ENCODE results near the gene GHSR.

Gene GHSR

GRCh38 chr3:172438186-172438585, 10.1 kb downstream of the GHSR start:
- no peak for DNase-seq (ENCODE audit: low read depth)

GRCh38 chr3:172437713-172438112, 10.5 kb downstream of the GHSR start:
- DNase-seq (ENCODE audit: low read depth) = no peak

- DNase-seq (ENCODE audit: low read depth) = no peak
Measured at GRCh38 chr3:172415323-172415722, 32.9 kb downstream of the GHSR start.

DNA sequence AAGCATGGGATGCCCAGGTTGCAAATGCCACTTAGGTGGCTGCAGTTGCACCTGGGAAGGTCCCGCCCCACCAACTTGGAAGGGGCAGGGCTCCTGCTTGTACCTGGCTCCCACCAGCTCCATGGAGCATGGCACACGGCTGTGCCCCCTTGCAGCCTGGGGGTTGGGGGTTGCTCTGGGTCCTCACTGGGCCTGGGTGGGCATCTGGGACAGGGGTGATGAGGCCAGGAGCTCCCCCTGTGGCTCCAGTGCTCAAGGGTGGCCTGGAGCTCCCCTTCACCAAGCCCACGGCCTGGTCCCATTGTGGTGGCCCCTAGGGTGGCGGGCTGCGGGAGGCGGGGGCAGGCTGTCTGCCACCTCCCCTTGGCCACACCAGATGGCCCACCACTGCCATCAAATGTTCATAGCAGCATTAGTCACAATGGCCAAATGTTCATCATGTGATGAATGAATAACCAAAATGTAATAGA, 36.7 kb downstream of the GHSR start:
- DNase-seq (ENCODE audit: low read depth) = no peak

DNA sequence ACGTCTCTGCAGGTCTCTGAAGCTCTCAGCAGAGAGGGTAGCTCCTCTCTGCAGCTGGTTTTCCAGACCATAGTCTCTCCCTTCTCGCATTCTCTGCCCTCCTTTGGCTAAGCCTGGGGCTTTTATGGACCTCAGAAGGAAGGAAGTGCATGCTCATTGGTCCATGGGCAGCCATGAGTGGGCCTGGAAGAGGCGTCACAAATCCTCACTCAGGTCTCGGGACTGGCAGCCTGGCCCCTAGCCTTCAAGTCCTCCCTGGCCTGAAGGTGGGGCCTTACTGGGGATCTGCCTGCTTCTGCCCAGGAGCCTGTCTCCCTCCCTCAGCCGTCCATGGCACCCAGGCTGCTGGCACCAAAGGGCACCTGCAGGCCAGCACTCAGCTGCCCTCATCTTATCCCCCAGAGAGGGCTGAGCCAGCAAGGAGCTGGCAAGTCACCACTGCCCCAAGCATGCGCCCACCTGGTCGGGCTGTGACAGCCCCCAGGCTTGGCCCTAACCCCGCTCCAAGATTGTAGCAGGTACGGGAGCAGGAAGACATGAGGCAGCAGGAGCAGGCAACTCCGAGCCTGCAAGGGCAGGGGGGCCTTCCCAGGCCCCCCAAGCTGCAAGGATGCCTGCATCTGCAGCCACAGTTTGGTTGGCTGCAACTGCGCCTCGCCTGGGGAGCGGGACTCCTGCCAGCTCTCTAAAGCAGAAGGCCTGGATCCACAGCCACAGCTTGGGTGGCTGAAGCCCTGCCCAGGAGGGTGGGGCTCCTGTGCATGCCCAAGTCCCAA, 37.4 kb downstream of the GHSR start:
- DNase-seq (ENCODE audit: low read depth) = no peak

DNA sequence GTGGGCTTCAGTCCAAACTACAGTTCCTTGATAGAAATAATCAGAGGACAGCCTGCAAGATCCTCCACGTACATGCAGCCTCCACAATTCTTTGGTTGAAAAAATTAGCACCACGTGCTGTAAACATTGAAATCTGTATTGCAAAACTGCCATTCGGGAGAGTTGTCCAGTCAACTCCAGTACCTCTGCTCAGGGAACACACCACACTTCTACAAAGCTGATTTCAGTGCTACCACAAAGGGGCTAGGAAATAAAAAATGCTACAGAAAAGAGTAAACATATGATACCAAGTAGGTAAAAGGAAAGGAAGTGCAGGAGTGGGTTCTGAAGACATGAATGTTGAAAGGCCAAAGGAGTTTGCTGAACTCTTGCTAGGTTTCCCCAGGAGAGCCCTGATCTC, 40.4 kb downstream of the GHSR start:
- no peak for DNase-seq (ENCODE audit: low read depth)

GRCh38 chr3:172405914-172406313, 42.3 kb downstream of the GHSR start:
- DNase-seq (ENCODE audit: low read depth) = no peak

DNA sequence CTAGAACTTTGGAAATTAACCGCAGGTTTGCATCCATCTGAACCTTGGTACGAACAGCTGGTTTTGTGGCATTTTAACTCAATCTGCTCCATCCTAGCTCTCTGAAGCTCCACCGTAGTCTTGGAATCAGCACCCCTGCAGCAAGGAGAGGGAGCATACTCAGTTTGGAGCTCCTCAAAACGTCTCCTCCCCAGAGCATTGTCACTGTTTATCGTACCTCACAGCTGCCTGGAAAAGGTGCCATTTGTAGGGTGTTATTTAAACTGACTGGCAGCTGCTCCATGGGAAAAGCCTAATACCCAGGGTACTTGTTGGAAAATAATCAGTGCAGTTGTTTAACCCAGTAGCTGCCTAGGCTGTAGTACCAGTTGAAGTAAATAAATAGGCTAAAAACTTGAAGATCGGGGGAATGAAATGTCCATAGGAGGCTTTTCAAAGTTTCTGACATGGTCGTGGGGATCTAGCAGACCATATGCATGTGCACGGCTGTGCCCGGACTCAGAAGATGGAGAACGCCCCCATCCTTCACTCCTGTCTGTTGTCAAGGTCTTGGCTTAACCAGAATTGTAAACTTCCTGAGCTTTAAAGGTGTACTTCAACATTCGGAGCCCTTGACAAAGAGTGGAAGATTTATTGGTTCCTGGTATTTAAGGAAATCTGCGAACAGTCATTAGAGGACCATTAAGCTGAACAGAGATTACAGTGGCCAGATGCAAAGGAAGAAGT, 43.9 kb downstream of the GHSR start:
- no peak for DNase-seq (ENCODE audit: low read depth)

DNA sequence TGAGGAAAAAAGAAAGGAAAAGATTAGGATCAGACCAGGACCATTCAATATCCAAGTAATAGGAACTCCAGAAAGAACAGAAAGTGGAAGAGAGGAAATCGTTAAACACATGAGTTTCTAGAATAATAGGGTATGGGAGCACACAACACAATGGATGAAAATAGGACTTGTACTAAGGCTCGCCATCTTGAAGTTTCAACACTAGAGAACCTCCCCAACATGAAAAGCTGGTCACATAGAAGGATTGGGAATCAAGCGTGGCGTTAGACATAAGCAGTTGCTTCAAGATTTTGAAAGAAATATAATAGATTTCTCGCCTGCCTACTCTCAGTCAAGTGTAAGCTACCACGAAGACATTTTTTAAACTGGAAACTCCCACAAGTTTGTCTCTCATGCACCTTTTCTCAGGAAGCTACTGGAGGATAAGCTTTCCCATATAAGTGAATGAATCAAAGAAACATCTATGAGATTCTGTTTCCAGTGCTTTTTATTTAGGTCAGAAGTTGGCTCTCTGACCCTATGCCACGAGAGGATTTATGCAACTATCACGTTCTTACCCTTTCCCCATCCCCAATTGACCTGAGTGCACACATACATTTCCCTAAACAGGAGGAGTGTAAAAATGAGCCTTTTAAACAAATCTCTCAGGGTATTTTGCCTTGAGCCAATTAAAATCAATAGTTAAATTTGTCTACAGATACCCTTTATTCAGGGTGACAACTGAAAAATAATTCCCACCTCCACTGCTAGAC, 45.2 kb downstream of the GHSR start:
- no peak for DNase-seq (ENCODE audit: low read depth)

GRCh38 chr3:172402090-172402489, 46.2 kb downstream of the GHSR start:
- no peak for DNase-seq (ENCODE audit: low read depth)

- no peak for DNase-seq (ENCODE audit: low read depth)
Measured at GRCh38 chr3:172398484-172398883, 49.8 kb downstream of the GHSR start.

DNA sequence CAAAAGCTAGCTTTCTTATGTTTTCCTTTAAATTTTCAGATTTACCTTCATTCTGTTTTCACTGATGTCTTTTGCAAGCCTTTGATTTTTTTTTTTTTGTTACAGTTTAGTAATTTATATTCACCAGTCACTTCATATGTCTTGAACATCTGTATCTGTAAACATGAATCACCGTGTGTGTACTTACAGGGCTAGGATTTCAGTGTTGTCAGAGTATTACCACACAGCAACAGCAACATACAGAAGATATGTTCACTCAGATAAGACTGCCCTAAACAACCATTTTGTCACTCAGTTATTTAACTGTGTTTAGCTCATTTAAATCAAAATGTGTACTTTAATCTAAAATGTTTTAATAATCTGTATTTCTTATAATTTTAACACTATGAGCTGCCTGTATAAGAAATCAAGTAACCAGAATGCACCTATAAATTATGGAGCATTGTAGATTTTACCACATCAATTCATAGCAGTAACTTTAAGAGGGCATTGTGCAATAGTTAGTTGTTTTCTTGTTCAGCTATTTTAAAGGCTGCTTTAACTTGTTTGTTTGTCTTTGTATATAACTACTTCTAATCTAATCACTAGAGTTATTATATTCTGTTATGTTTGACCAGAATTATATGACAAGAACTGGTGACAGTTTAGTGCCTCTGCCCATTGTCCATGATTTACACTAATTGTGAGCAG, 50.4 kb downstream of the GHSR start:
- no peak for DNase-seq (ENCODE audit: low read depth)

GRCh38 chr3:172396400-172396799, 51.9 kb downstream of the GHSR start:
- DNase-seq (ENCODE audit: low read depth) = no peak

DNA sequence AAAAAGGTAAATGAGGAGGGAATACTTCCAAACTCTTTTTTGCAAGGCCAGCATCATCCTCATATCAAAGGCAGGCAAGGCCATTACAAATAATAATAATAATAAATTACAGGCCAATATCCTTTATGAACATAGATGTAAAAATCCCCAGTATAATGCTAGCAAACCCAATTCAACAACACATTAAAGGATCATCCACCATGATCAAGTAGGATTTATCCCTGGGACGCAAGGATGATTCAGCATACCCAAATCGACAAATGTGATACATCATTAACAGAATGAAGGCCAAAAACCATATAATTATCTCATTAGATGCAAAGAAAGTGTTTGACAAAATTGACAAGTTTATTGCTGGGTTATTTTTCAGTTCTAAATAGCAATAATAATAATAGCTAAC, 53.6 kb downstream of the GHSR start:
- no peak for DNase-seq (ENCODE audit: low read depth)

All from stimulated activated CD8-positive, alpha-beta memory T cell treated with anti-CD3 and anti-CD28 coated beads, Interleukin-4, amount 100 ng/mL, for 24 hours (primary cell).